Lower leg skin (tissue), 3 donors: ENCODE data around the gene HIBCH.

Source experiments
- CTCF ChIP-seq, 3 donors: fragments of 450-650 bp; IDR thresholded peaks; one replicate each; pipeline ENCODE4 v1.5.1; 2016; ENCODE audit warnings: antibody characterized with exemption in 3 of 3, mild to moderate bottlenecking in 3 of 3, moderate library complexity in 2 of 3
- POLR2A ChIP-seq, 2 donors: fragments of 450-650 bp; IDR thresholded peaks; one replicate each; pipeline ENCODE4 v1.6.1; 2016 to 2017; ENCODE audit warnings: antibody characterized with exemption in 2 of 2, mild to moderate bottlenecking in 1 of 2, moderate library complexity in 1 of 2

GRCh38 chr2:190283783-190284182 is 35.8 kb downstream of the HIBCH start:
- TF ChIP-seq CTCF (IDR thresholded peaks at IDR 0.05) = no peak
- TF ChIP-seq POLR2A (IDR thresholded peaks at IDR 0.05) = no peak
